NK-92 treated with Interleukin-12 subunit alpha and Interleukin-12 subunit beta, amount 100 ng/mL, for 24 hours (cell line): ENCODE measurements around the gene FOXP1.
A peak's percentile ranks its signal among the peaks of the same experiment; 100 is the strongest.

ENCODE experiments used
- DNase-seq: peaks from one replicate; lab custom pipeline; 2025; lab: John Stamatoyannopoulos, UW

The FOXP1 gene

GRCh38 chr3:71240034-71240433 lies 343.5 kb downstream of the FOXP1 start:
- no peak for DNase-seq

GRCh38 chr3:71238355-71238757 lies 345.2 kb downstream of the FOXP1 start:
- no peak for DNase-seq

- DNase-seq: no peak
Observed at GRCh38 chr3:71237672-71238071, 345.9 kb downstream of the FOXP1 start.

GRCh38 chr3:71235846-71236245 lies 347.7 kb downstream of the FOXP1 start:
- DNase-seq: no peak

GRCh38 chr3:71232895-71233294 lies 350.6 kb downstream of the FOXP1 start:
- no peak for DNase-seq

GRCh38 chr3:71232175-71232679 lies 351.3 kb downstream of the FOXP1 start:
- DNase-seq: no peak

GRCh38 chr3:71231680-71232079 lies 351.8 kb downstream of the FOXP1 start:
- DNase-seq: no peak

- no peak for DNase-seq
Observed at GRCh38 chr3:71229905-71230657, 353.4 kb downstream of the FOXP1 start.

- DNase-seq: no peak
Observed at GRCh38 chr3:71228156-71228866, 355.2 kb downstream of the FOXP1 start.

- no peak for DNase-seq
Observed at GRCh38 chr3:71227270-71227661, 356.3 kb downstream of the FOXP1 start.

- peak; percentile 65 for DNase-seq
Observed at GRCh38 chr3:71226565-71227269, 356.8 kb downstream of the FOXP1 start.

- peak; percentile 11 for DNase-seq
Observed at GRCh38 chr3:71225951-71226564, 357.5 kb downstream of the FOXP1 start.

- DNase-seq: no peak
Observed at GRCh38 chr3:71225002-71225684, 358.4 kb downstream of the FOXP1 start.

- no peak for DNase-seq
Observed at GRCh38 chr3:71219744-71220638, 363.5 kb downstream of the FOXP1 start.

GRCh38 chr3:71218508-71218907 lies 365.0 kb downstream of the FOXP1 start:
- DNase-seq: no peak

GRCh38 chr3:71217640-71218222 lies 365.8 kb downstream of the FOXP1 start:
- DNase-seq: no peak

GRCh38 chr3:71215351-71215750 lies 368.2 kb downstream of the FOXP1 start:
- no peak for DNase-seq

GRCh38 chr3:71214797-71215196 lies 368.7 kb downstream of the FOXP1 start:
- DNase-seq: no peak

- DNase-seq: no peak
Observed at GRCh38 chr3:71214016-71214415, 369.5 kb downstream of the FOXP1 start.

- no peak for DNase-seq
Observed at GRCh38 chr3:71211083-71211482, 372.4 kb downstream of the FOXP1 start.
